ENCODE measurements around the gene FBRSL1.

- no peak for TF ChIP-seq EZH2 (IDR thresholded peaks at IDR 0.05; ENCODE audit: insufficient read depth, poor library complexity, severe bottlenecking)
- TF ChIP-seq EZH2phosphoT487 (IDR thresholded peaks at IDR 0.05; ENCODE audit: insufficient read depth, low read depth): no peak
Measured at GRCh38 chr12:132505105-132505851, 15.3 kb downstream of the FBRSL1 start.

All from GM23248 (cell line).